Right lobe of liver (tissue), 6 donors: Measurements from ENCODE around the gene PTH2. TPM values are rescaled to one million over a fixed set of nuclear protein-coding genes. Genes with fewer than 3 reads are reported as not detected.

Source experiments
- ATAC-seq, 4 donors: fragments of 200-7000 bp; cut with Tn5 transposase; one replicate each; pipeline ENCODE4 v1.9.1; 2020; ENCODE audit warnings: mild to moderate bottlenecking in 4 of 4, moderate library complexity in 4 of 4
- DNase-seq, 3 donors: peaks; one replicate each; pipeline ENCODE4 v3.0.0-alpha.2; 2020
- H3K27ac ChIP-seq, 3 donors: fragments of 200-600 bp; one replicate each; pipeline ENCODE4 v1.8.0; 2022
- H3K27me3 ChIP-seq, 2 donors: fragments of 200-600 bp; one replicate each; pipeline ENCODE4 v1.8.0; 2022
- H3K36me3 ChIP-seq, 4 donors: fragments of 200-600 bp; sonication (generic) in 1 of 4; one replicate each; pipeline versions ENCODE4 v1.5.1 to v1.8.0; 2017 to 2022; ENCODE audit warnings: control low read depth in 1 of 4
- H3K4me1 ChIP-seq, 4 donors: fragments of 200-600 bp; sonication (generic) in 1 of 4; one replicate each; pipeline versions ENCODE4 v1.5.1 to v1.8.0; 2017 to 2022; ENCODE audit warnings: control low read depth in 1 of 4
- H3K4me3 ChIP-seq, 3 donors: fragments of 200-600 bp; one replicate each; pipeline ENCODE4 v1.8.0; 2022
- H3K9me3 ChIP-seq, 4 donors: fragments of 200-600 bp; sonication (generic) in 1 of 4; one replicate each; pipeline versions ENCODE4 v1.5.1 to v1.8.0; 2017 to 2022; ENCODE audit warnings: control low read depth in 1 of 4
- POLR2A ChIP-seq: fragments of 450-650 bp; IDR thresholded peaks from one replicate; pipeline ENCODE4 v1.6.1; 2017; ENCODE audit warnings: antibody characterized with exemption, mild to moderate bottlenecking
- WGBS: methylation state at CpG from one replicate; pipeline ENCODE4 v1.1.6; 2018; ENCODE audit warnings: low coverage, low lambda C conversion rate; ENCODE audit not compliant: insufficient coverage; ENCODE audit errors: missing lambda C conversion rate; 5-methylcytosine and 5-hydroxymethylcytosine counted together
- intact Hi-C, 2 donors: fragments of 100-400 bp; cut with DNase I; formaldehyde crosslinking; loops; one replicate each; pipeline versions ENCODE4 v1.11.2 to v1.14.1; 2022
- total RNA-seq, 6 experiments: library from RNA; depleted of rRNA in 2 of 6; stranded (reverse); fragments of >200 nt in 2 of 6; fragmentation: NEBNext Ultra II Directional in 3 of 6; extraction: Animal tissue kit (Norgen Biotek cat#: 25700) in 3 of 6; gene quantifications; one replicate each; pipeline versions ENCODE4 v1.1.0 to v1.2.4, GENCODE V29; 2016 to 2023
- TF ChIP-seq, protein P1 (sequence below), 4 donors: fragments of 200-600 bp in 3 of 4; fragments of 450-650 bp in 1 of 4; IDR thresholded peaks; one replicate each; pipeline versions ENCODE4 v1.5.1 to v1.8.0; 2016 to 2022; ENCODE audit warnings: antibody characterized with exemption in 4 of 4, mild to moderate bottlenecking in 2 of 4
- donor health status: DM: no; HTN: yes; CAD: no.
- donor health status: DM: no; HTN: no; CAD: no.
- donor health status: DM: no; HTN: no; CAD: no.
- donor health status: DM: no; HTN: yes; CAD: no.
- donor health status: DM: no; HTN: yes; CAD: no.

PTH2 gene
- total RNA-seq, 6 experiments from 2014 or later = not detected

DNA sequence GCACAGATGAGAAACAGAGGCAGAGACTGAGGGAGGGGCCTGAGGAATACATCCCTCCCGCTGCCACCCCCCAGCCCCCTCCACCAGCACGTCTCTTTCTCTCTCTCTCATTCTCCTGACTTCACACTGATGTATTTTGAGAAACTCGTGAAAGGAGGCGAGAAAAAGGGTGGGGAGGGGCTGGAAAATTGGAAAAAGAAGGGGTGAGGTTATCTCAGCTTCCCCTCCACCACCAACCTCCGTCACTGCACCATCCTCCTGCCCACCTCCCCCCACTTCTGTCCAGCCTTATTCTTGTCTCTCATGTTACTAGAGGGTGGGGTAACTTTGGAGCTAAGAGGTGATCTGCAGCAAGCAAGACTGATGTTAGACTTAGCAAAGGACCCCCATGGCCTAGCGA lies 16.6 kb upstream of the PTH2 start:
- H3K9me3 ChIP-seq = no peaks in the 10 kb centered on the region
- no peaks in the 10 kb centered on the region for H3K36me3 ChIP-seq
- no peak overlapping the region for H3K27ac ChIP-seq
- WGBS = 29% methylated on average over 5 of the region's 6 CpGs
- H3K4me1 ChIP-seq = no peaks in the 10 kb centered on the region
- intact Hi-C loops = loop anchor here (5.0 to 10.0 kb wide), 2 partner anchors 43 to 185 kb away; no protein-coding TSS in a partner anchor
- no peak for TF ChIP-seq POLR2A
- TF ChIP-seq, protein P1, sequence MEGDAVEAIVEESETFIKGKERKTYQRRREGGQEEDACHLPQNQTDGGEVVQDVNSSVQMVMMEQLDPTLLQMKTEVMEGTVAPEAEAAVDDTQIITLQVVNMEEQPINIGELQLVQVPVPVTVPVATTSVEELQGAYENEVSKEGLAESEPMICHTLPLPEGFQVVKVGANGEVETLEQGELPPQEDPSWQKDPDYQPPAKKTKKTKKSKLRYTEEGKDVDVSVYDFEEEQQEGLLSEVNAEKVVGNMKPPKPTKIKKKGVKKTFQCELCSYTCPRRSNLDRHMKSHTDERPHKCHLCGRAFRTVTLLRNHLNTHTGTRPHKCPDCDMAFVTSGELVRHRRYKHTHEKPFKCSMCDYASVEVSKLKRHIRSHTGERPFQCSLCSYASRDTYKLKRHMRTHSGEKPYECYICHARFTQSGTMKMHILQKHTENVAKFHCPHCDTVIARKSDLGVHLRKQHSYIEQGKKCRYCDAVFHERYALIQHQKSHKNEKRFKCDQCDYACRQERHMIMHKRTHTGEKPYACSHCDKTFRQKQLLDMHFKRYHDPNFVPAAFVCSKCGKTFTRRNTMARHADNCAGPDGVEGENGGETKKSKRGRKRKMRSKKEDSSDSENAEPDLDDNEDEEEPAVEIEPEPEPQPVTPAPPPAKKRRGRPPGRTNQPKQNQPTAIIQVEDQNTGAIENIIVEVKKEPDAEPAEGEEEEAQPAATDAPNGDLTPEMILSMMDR (IDR thresholded peaks at IDR 0.05) = no peak
- no peak for DNase-seq
- H3K27me3 ChIP-seq = peaks cover 0 to 4% of the 10 kb centered on the region in 2 donors
- no peak for ATAC-seq
- no peak overlapping the region for H3K4me3 ChIP-seq

DNA sequence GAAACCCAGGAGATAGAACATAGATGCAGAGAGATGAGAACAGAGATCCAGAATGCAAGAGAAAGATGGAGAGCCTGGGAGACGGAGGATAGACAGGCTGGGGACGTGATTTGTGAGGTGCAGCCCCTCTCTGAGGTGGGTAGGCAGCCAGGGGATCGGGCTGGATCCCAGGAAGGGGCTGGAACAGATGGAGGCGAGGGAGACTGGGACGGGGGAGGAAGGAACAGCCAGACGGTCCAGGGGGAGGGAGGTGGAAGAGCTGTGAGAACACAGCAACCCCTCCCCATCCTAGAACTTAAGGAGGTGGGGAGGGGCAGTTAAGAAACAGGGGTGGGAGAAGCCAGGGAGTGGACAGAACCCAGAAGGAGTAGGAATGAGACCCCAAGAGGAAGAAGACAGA lies 15.0 kb upstream of the PTH2 start:
- DNase-seq (no peak), ATAC-seq (no peak)
- WGBS = 3% methylated on average over 6 of the region's 6 CpGs
- H3K27ac ChIP-seq = no peak overlapping the region
- no peaks in the 10 kb centered on the region for H3K36me3 ChIP-seq
- no peak overlapping the region for H3K4me3 ChIP-seq
- no peaks in the 10 kb centered on the region for H3K9me3 ChIP-seq
- peaks cover 0 to 4% of the 10 kb centered on the region in 2 donors for H3K27me3 ChIP-seq
- no peaks in the 10 kb centered on the region for H3K4me1 ChIP-seq
- intact Hi-C loops = loop anchor here (5.0 to 10.0 kb wide), 2 partner anchors 41 to 183 kb away; no protein-coding TSS in a partner anchor
- TF ChIP-seq, protein P1 (IDR thresholded peaks at IDR 0.05) = no peak
- TF ChIP-seq POLR2A = no peak

DNA sequence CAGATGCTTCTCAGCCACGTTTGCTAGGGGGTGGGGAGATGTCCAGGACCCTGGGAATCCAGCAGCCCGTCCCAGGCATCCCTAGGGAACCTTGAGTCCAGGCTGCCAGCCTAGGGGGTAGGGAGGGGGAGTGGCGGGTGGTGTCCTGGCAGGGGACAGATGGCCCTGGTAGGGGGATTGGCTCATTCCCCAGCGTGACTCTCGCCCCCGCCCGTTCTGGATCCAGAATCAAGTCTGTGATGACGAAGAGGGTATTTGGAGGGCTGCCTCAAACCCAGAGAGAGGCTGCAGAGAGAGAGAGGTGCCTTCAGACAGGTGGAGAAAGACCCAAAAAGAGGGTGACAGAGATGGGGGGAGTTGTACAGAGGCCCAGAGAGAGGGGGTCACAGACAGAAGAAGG lies 14.0 kb upstream of the PTH2 start:
- Histone ChIP-seq H3K36me3 (no peaks in the 10 kb centered on the region), H3K4me3 (no peak overlapping the region), H3K9me3 (no peaks in the 10 kb centered on the region), H3K27me3 (peaks cover 3 to 15% of the 10 kb centered on the region in 2 donors), H3K4me1 (no peaks in the 10 kb centered on the region), H3K27ac (no peak overlapping the region)
- ATAC-seq (no peak), DNase-seq (no peak)
- no peak for TF ChIP-seq POLR2A
- TF ChIP-seq, protein P1 (IDR thresholded peaks at IDR 0.05) = no peak
- 15% methylated on average over 8 of the region's 8 CpGs for WGBS
- intact Hi-C loops = loop anchor here (5.0 to 10.0 kb wide), 2 partner anchors 40 to 182 kb away; no protein-coding TSS in a partner anchor

DNA sequence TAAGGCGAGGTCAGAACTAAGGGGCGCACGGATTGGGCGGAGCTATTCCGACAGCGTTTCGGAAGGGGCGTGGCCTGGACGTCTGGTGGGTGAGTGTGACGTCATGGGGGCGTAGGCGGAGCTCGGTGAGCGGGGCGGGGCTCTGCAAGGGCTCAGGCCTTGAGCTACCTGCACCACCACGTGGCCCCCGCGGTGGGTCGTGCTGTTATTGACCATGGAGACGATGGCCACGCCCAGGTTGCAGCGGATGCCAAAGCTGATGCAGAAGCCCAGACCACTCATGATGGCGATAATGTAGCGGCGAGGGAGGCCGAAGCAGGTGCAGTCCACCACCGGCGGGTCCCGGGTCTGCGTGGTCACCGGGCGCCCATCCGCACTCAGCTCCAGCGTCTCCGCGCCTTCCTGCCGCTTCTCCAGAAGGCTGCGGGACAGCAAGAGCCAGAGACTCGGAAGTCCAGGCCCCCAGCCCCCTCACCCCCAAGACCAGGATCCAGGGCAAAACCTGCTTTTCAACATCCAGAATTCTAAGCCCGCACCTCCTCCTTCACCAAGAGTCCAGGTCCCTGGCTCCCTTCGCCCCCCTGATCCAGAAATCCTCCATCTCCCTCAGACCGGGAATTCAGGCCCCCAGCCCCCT lies 13.3 kb upstream of the PTH2 start:
- no peak overlapping the region for H3K4me3 ChIP-seq
- H3K27me3 ChIP-seq = peaks cover 7 to 20% of the 10 kb centered on the region in 2 donors
- ATAC-seq (no peak), DNase-seq (no peak)
- TF ChIP-seq POLR2A = no peak
- H3K27ac ChIP-seq = no peak overlapping the region
- no peaks in the 10 kb centered on the region for H3K36me3 ChIP-seq
- H3K4me1 ChIP-seq = no peaks in the 10 kb centered on the region
- intact Hi-C loops = loop anchor here (5.0 to 10.0 kb wide), 2 partner anchors 39 to 182 kb away; no protein-coding TSS in a partner anchor
- H3K9me3 ChIP-seq = no peaks in the 10 kb centered on the region
- WGBS = 19% methylated on average over 14 of the region's 42 CpGs

DNA sequence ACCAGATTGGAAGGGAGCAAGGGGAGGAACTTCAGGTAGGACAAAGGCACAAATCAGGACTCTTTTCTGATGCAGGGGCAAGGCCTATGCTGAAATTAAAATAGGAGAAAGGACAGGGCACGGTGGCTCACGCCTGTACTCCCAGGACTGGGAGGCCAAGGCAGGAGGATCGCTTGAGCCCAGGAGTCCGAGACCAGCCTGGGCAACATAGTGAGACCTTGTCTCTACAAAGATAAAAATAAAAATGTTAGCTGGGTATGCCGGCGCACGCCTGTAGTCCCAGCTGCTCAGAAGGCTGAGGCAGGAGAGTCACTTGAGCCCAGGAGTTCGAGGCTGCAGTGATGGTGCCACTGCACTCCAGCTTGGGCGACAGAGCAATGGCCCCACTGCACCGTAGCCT lies 12.4 kb upstream of the PTH2 start:
- peaks cover 7 to 20% of the 10 kb centered on the region in 2 donors for H3K27me3 ChIP-seq
- DNase-seq = no peak
- no peaks in the 10 kb centered on the region for H3K4me1 ChIP-seq
- no peaks in the 10 kb centered on the region for H3K36me3 ChIP-seq
- ATAC-seq = no peak
- 78% methylated on average over 7 of the region's 10 CpGs for WGBS
- H3K4me3 ChIP-seq = no peak overlapping the region
- H3K9me3 ChIP-seq = no peaks in the 10 kb centered on the region
- no peak overlapping the region for H3K27ac ChIP-seq
- TF ChIP-seq, protein P1 (IDR thresholded peaks at IDR 0.05) = no peak
- no peak for TF ChIP-seq POLR2A
- intact Hi-C loops = loop anchor here (5.0 to 10.0 kb wide), 2 partner anchors 38 to 181 kb away; no protein-coding TSS in a partner anchor
